Prostate gland (tissue), 2 donors: ENCODE measurements around the gene TMEM220. TPM values are rescaled to one million over a fixed set of nuclear protein-coding genes. Genes with fewer than 3 reads are reported as not detected.

Source experiments
- DNase-seq: peaks from one replicate; pipeline ENCODE4 v3.0.0-alpha.2; 2019; ENCODE audit warnings: low spot score
- H3K27ac ChIP-seq, 2 donors: fragments of 200-600 bp; sonication (generic); 2 replicates each; pipeline ENCODE4 v1.5.1; 2017 to 2019
- H3K27me3 ChIP-seq: fragments of 200-600 bp; sonication (generic); replicated peaks from 2 replicates; pipeline ENCODE4 v1.5.1; 2019; ENCODE audit not compliant: insufficient read depth
- H3K36me3 ChIP-seq, 2 donors: fragments of 200-600 bp; sonication (generic); 1 replicate in 1 of 2; 2 replicates in 1 of 2; pipeline versions ENCODE4 v1.5.1 to v1.8.1; 2017 to 2019
- H3K4me1 ChIP-seq: fragments of 200-600 bp; sonication (generic); replicated peaks from 2 replicates; pipeline ENCODE4 v1.5.1; 2019
- H3K4me3 ChIP-seq, 2 donors: fragments of 200-600 bp; sonication (generic); 2 replicates each; pipeline ENCODE4 v1.5.1; 2017 to 2019
- H3K9me3 ChIP-seq: fragments of 200-600 bp; sonication (generic); 2 replicates; pipeline ENCODE4 v1.5.1; 2017
- POLR2A ChIP-seq: fragments of 450-650 bp; IDR thresholded peaks from one replicate; pipeline ENCODE4 v1.6.1; 2016; ENCODE audit warnings: antibody characterized with exemption, mild to moderate bottlenecking
- POLR2AphosphoS5 ChIP-seq: sonication (generic); formaldehyde crosslinking; IDR thresholded peaks from one replicate; pipeline ENCODE4 v1.6.1; 2017; ENCODE audit warnings: antibody characterized with exemption
- WGBS: methylation state at CpG from one replicate; pipeline ENCODE4 v1.1.5; 2018; 5-methylcytosine and 5-hydroxymethylcytosine counted together
- intact Hi-C: fragments of 100-400 bp; cut with DNase I; formaldehyde crosslinking; loops from one replicate; pipeline ENCODE4 v1.14.2; 2022
- total RNA-seq, 2 donors: library from RNA; depleted of rRNA; stranded (reverse); fragments of >200 nt; gene quantifications; one replicate each; pipeline ENCODE4 v1.1.0, GENCODE V29; 2016
- TF ChIP-seq, protein P1 (sequence below), 4 experiments: fragments of 200-600 bp in 2 of 4; fragments of 450-650 bp in 2 of 4; sonication (generic) in 2 of 4; IDR thresholded peaks; 1 replicate in 3 of 4; 2 replicates in 1 of 4; pipeline ENCODE4 v1.5.1; 2016 to 2019; ENCODE audit warnings: antibody characterized with exemption in 4 of 4, mild to moderate bottlenecking in 2 of 4, moderate library complexity in 2 of 4

The TMEM220 gene
- total RNA-seq, 2 donors from 2014 or later, result 18.4 to 30.1 TPM

DNA sequence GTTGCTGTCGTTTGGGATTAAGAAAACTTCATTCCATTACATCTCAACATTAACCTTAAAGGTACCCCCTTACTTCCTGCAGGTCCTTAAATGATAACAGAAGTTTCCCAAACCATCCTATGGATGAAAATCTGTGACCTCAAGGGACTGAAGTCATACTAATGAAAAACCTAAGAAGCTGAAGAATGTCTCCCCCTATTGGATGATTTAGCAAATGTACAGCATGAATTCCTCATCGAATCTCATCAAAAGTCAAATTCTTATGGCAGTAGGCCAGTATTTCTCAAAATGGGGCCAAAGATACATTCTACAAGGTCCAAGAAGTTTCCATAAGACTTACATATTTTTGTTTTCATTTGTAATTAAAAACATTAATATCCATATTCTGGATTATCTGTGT is 46.0 kb downstream of the TMEM220 start:
- intact Hi-C loops, result loop anchor here (5.0 kb wide), 1 partner anchor 37 kb away; no protein-coding TSS in a partner anchor

DNA sequence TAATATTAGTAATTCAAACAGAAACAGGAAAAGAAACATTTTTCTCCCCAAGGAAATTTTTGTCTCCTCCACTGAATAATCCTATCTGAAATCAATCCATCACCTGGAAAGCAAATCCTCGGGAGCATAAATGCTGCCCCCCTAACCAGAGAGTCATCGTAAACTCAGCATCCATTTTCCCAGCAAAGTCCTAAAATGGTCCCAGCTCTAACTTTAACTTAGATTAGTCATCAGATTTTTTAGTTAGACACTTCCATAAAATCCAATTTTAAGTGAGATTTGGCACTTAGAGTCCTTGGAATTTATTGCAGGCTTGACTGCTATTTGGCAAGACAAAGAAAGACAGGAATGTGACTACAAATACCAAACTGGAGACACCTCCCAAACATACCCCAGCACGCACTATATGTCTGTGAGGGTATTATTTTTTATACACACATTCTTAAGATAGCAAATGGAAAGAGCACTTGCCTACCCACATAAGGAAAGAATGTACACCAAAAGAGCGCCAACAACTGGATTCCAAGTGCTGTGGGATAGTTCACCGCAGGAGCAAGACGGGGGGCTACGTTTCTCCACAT is 47.9 kb downstream of the TMEM220 start:
- H3K27ac ChIP-seq, result no peak overlapping the region

More for the DNA sequence above, 46.0 kb downstream of the TMEM220 start:
- no peak for DNase-seq
- 78% methylated on average over 2 of the region's 2 CpGs for WGBS
- Histone ChIP-seq H3K4me1 (no peaks in the 10 kb centered on the region), H3K27ac (no peak overlapping the region), H3K27me3 (no peaks in the 10 kb centered on the region), H3K4me3 (no peak overlapping the region), H3K36me3 (peaks cover 0 to 13% of the 10 kb centered on the region in 2 donors), H3K9me3 (no peaks in the 10 kb centered on the region)
- no peak for TF ChIP-seq POLR2A
- TF ChIP-seq, protein P1, sequence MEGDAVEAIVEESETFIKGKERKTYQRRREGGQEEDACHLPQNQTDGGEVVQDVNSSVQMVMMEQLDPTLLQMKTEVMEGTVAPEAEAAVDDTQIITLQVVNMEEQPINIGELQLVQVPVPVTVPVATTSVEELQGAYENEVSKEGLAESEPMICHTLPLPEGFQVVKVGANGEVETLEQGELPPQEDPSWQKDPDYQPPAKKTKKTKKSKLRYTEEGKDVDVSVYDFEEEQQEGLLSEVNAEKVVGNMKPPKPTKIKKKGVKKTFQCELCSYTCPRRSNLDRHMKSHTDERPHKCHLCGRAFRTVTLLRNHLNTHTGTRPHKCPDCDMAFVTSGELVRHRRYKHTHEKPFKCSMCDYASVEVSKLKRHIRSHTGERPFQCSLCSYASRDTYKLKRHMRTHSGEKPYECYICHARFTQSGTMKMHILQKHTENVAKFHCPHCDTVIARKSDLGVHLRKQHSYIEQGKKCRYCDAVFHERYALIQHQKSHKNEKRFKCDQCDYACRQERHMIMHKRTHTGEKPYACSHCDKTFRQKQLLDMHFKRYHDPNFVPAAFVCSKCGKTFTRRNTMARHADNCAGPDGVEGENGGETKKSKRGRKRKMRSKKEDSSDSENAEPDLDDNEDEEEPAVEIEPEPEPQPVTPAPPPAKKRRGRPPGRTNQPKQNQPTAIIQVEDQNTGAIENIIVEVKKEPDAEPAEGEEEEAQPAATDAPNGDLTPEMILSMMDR (IDR thresholded peaks at IDR 0.05), result no peak
- no peak for TF ChIP-seq POLR2AphosphoS5

DNA sequence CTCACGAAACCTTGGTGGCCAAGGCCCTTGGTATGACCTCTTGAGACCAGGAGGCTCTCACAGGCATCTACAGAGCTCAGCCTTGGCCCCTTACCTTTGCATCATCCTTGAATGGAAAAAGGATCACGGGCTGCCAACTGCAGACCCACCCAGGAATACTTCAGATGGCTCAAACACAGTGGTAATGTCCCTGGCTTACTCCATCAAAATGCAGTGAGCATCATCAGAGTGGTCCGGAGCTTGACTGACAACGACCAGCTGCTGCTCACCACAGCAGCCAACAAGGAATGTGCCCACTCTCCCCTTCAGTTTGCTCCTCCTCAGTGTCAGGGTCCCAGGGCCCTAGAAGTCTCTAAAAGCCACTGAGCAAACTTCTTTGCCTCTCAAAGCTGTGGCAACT is 55.1 kb downstream of the TMEM220 start:
- Histone ChIP-seq H3K9me3 (no peaks in the 10 kb centered on the region), H3K27me3 (no peaks in the 10 kb centered on the region), H3K27ac (no peak overlapping the region), H3K36me3 (no peaks in the 10 kb centered on the region), H3K4me1 (no peaks in the 10 kb centered on the region), H3K4me3 (no peak overlapping the region)
- DNase-seq, result no peak
- WGBS, result 100% methylated on average over 4 of the region's 4 CpGs
- intact Hi-C loops, result no loop called here
- TF ChIP-seq, protein P1 (IDR thresholded peaks at IDR 0.05), result no peak
- TF ChIP-seq POLR2A (no peak), POLR2AphosphoS5 (no peak)

More for the DNA sequence above, 47.9 kb downstream of the TMEM220 start:
- no peak for DNase-seq
- peaks cover 0 to 13% of the 10 kb centered on the region in 2 donors for H3K36me3 ChIP-seq
- no peak for TF ChIP-seq POLR2AphosphoS5
- no peak for TF ChIP-seq POLR2A
- TF ChIP-seq, protein P1 (IDR thresholded peaks at IDR 0.05), result no peak
- intact Hi-C loops, result loop anchor here (5.0 kb wide), 1 partner anchor 35 kb away; no protein-coding TSS in a partner anchor
- no peak overlapping the region for H3K4me3 ChIP-seq
- WGBS, result 49% methylated on average over 7 of the region's 7 CpGs
- no peaks in the 10 kb centered on the region for H3K27me3 ChIP-seq
- H3K9me3 ChIP-seq, result no peaks in the 10 kb centered on the region
- no peaks in the 10 kb centered on the region for H3K4me1 ChIP-seq

DNA sequence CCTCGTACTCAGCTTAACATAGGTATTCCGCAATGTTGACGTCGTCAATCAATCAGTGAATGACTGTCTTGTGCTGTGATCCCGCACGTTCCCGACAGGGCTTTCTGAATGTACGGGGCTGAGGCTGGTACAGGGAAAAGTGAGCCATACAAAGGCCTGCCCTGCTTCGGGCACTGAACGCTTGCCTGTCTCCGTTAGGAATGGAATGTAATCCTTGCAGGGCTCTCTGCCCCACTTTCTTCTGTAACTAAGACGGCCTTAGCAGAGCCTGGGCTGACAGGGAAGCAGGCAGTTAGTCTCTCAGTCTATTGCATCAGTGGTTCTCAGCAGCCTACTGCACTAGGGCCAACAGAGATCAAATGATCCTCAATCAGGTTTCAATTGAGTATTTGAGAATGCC is 56.5 kb downstream of the TMEM220 start:
- Histone ChIP-seq H3K27me3 (no peaks in the 10 kb centered on the region), H3K4me3 (no peak overlapping the region), H3K36me3 (no peaks in the 10 kb centered on the region), H3K4me1 (no peaks in the 10 kb centered on the region), H3K9me3 (no peaks in the 10 kb centered on the region), H3K27ac (no peak overlapping the region)
- 81% methylated on average over 12 of the region's 12 CpGs for WGBS
- TF ChIP-seq POLR2A (no peak), POLR2AphosphoS5 (no peak)
- TF ChIP-seq, protein P1 (IDR thresholded peaks at IDR 0.05), result no peak
- intact Hi-C loops, result no loop called here
- DNase-seq, result no peak

DNA sequence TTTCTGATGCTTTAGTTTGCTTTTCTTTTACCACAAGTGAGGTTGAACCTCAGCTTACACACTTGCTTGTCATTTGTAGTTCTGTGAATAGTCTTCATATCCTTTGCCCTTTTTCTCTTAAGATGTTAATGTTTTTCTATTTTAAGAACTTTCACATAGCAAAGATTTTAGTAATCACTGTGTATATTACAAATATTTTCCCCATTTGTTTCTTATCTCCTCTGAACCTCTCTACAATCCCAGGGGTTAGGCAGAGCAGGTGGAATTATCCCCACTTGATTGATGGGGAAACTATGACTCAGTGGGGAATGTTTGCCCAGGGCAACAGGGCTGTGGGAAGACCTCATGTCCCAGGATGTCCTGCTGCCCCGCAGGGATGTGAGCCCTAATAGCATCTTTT is 61.0 kb downstream of the TMEM220 start:
- Histone ChIP-seq H3K27ac (no peak overlapping the region), H3K27me3 (no peaks in the 10 kb centered on the region), H3K4me3 (no peak overlapping the region), H3K9me3 (no peaks in the 10 kb centered on the region), H3K36me3 (no peaks in the 10 kb centered on the region), H3K4me1 (no peaks in the 10 kb centered on the region)
- no peak for DNase-seq
- TF ChIP-seq, protein P1 (IDR thresholded peaks at IDR 0.05), result no peak
- TF ChIP-seq POLR2A, result no peak
- TF ChIP-seq POLR2AphosphoS5, result no peak
- 88% methylated on average over 1 of the region's 1 CpG for WGBS
- intact Hi-C loops, result no loop called here
